Esophagus squamous epithelium (tissue), 4 donors: ENCODE measurements around the gene TUBB1.

Experiments
- CTCF ChIP-seq, 6 experiments: fragments of 450-650 bp in 4 of 6; fragments of 200-600 bp in 2 of 6; sonication (generic) in 2 of 6; IDR thresholded peaks; one replicate each; pipeline ENCODE4 v1.5.1; 2016 to 2019; ENCODE audit warnings: antibody characterized with exemption in 6 of 6, mild to moderate bottlenecking in 4 of 6, moderate library complexity in 4 of 6
- POLR2A ChIP-seq, 4 donors: fragments of 450-650 bp; IDR thresholded peaks; one replicate each; pipeline ENCODE4 v1.6.1; 2017; ENCODE audit warnings: antibody characterized with exemption in 4 of 4, mild to moderate bottlenecking in 4 of 4, moderate library complexity in 3 of 4

GRCh38 chr20:58989196-58989595 is 30.0 kb upstream of the TUBB1 start:
- TF ChIP-seq CTCF (IDR thresholded peaks at IDR 0.05) (no peak), POLR2A (IDR thresholded peaks at IDR 0.05) (no peak)
